NCI-H524 (cell line): ENCODE data around the gene CDH18.

Source experiments
- DNase-seq, 2 experiments: peaks; one replicate each; lab custom pipeline; 2025; lab: John Stamatoyannopoulos, UW

The CDH18 gene

GRCh38 chr5:19733612-19734495 lies 254.1 kb downstream of the CDH18 start:
- DNase-seq, result no peak

- DNase-seq, result no peak
Measured at GRCh38 chr5:19728571-19728970, 259.4 kb downstream of the CDH18 start.

- no peak for DNase-seq
Measured at GRCh38 chr5:19719109-19719508, 268.9 kb downstream of the CDH18 start.

- no peak for DNase-seq
Measured at GRCh38 chr5:19713740-19714139, 274.3 kb downstream of the CDH18 start.

GRCh38 chr5:19709403-19709802 lies 278.6 kb downstream of the CDH18 start:
- DNase-seq, result no peak

GRCh38 chr5:19706776-19707175 lies 281.2 kb downstream of the CDH18 start:
- DNase-seq, result no peak

GRCh38 chr5:19701731-19702130 lies 286.3 kb downstream of the CDH18 start:
- no peak for DNase-seq

- DNase-seq, result no peak
Measured at GRCh38 chr5:19694949-19695611, 292.9 kb downstream of the CDH18 start.

- DNase-seq, result no peak
Measured at GRCh38 chr5:19690978-19691377, 297.0 kb downstream of the CDH18 start.

- no peak for DNase-seq
Measured at GRCh38 chr5:19685473-19685872, 302.5 kb downstream of the CDH18 start.

- DNase-seq, result no peak
Measured at GRCh38 chr5:19676895-19677294, 311.1 kb downstream of the CDH18 start.

- no peak for DNase-seq
Measured at GRCh38 chr5:19660679-19661078, 327.3 kb downstream of the CDH18 start.

GRCh38 chr5:19655627-19656026 lies 332.4 kb downstream of the CDH18 start:
- peak in 1 of 2 experiments; percentile 28 for DNase-seq

GRCh38 chr5:19638461-19638860 lies 349.5 kb downstream of the CDH18 start:
- no peak for DNase-seq

- DNase-seq, result no peak
Measured at GRCh38 chr5:19630876-19631275, 357.1 kb downstream of the CDH18 start.

- DNase-seq, result no peak
Measured at GRCh38 chr5:19626211-19626610, 361.8 kb downstream of the CDH18 start.

GRCh38 chr5:19625562-19625961 lies 362.4 kb downstream of the CDH18 start:
- DNase-seq, result no peak

GRCh38 chr5:19619571-19619970 lies 368.4 kb downstream of the CDH18 start:
- DNase-seq, result no peak

GRCh38 chr5:19616701-19617215 lies 371.2 kb downstream of the CDH18 start:
- no peak for DNase-seq

- no peak for DNase-seq
Measured at GRCh38 chr5:19615661-19616060, 372.3 kb downstream of the CDH18 start.

- no peak for DNase-seq
Measured at GRCh38 chr5:19615071-19615470, 372.9 kb downstream of the CDH18 start.

GRCh38 chr5:19608444-19609002 lies 379.5 kb downstream of the CDH18 start:
- DNase-seq, result peak in 1 of 2 experiments; percentile 61
